ENCODE data around the gene MRPL23. TPM values are rescaled to one million over a fixed set of nuclear protein-coding genes. Genes with fewer than 3 reads are reported as not detected.
A peak's percentile ranks its signal among the peaks of the same experiment; 100 is the strongest.

The MRPL23 gene
- total RNA-seq, 2 experiments from 2014 or later: 109 to 114 TPM

DNA sequence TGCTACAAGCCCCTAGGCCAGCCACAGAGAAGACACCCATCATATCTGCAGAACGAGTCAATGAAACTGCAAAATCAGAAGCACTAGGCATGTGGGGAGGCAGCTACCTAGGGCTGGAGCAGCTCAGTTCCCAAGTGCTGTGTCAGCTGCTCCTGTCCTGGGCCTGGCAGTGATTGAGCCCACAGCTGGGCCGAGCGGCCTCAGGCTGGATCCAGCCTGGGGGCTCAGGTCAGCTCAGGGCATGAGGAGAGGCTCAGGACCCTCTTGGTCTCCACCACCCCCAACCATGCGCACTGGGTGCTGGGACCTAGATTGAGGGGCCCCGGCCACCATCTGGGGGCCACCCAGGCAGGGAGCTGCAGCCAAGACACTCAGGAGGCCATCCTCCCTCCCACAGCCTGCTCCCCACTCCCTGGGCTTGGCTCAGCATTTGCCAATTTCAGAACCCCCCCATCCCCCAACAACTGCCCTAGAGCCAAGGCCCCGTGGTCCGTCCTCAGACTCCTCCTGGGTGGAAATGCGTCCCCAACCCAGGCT lies 30.1 kb upstream of the MRPL23 start:
- peaks cover 3% of the 10 kb centered on the region for H3K9me3 Mint-ChIP-seq (ENCODE audit: low read depth)
- H3K27me3 Mint-ChIP-seq: peaks cover 4% of the 10 kb centered on the region
- H3K4me3 Mint-ChIP-seq: no peak overlapping the region
- ATAC-seq (peak; percentile 22), DNase-seq (no peak)
- CTCF ChIA-PET: interaction anchor here (1.0 to 4.0 kb wide), 5 partner anchors 27 to 223 kb away, joined by 3 to 23 read pairs (median 8); partner anchors contain the start of genes LSP1 and PRR33
- H3K36me3 Mint-ChIP-seq: peaks cover 2% of the 10 kb centered on the region
- peak overlapping the region; percentile 13 for H3K27ac Mint-ChIP-seq
- H3K4me1 Mint-ChIP-seq: peaks cover 9% of the 10 kb centered on the region

DNA sequence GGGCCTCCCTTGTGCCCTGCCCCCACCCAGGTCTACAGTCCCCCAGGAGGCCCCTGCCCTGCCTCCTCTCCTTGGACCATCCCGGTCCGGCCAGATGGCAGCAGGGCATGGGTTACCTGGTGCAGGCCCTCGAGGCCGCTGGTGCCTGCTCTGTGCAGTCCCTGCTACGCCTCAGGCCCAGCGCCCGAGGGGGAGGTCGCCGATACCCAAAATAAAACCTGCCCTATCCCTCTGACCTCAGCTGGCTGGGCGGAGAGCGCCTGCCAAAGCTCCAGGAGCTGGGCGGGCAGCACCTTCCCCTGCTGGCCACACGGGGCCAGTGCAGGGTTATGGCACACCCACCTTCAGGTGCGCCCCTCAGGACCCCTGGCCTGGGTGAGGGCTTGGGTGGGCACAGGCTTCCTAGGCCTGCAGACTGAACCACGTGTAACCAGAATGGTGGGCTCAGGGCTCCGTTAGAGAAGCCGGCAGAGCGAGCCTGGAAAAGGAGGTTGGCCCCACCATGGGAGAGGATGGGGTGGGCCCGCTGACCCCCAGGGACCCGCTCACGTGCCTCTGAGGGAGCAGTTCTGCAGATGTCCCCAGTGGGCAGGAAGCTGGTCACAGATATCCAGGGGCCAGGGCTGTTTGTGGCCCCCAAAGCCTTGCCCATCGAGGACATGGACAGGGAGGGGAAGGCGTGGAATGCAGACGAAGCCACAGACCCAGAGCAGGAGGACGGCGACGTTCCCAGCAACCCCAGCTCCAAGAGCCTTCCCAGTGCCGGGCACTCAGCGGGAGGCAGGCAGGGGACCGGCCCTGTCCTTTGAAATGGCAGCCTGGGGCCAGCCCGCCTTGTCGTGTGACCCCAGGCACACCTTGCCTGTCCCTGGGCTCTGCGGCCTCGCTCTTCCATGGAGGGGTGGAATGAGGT lies 29.4 kb upstream of the MRPL23 start:
- H3K27me3 Mint-ChIP-seq: peaks cover 4% of the 10 kb centered on the region

DNA sequence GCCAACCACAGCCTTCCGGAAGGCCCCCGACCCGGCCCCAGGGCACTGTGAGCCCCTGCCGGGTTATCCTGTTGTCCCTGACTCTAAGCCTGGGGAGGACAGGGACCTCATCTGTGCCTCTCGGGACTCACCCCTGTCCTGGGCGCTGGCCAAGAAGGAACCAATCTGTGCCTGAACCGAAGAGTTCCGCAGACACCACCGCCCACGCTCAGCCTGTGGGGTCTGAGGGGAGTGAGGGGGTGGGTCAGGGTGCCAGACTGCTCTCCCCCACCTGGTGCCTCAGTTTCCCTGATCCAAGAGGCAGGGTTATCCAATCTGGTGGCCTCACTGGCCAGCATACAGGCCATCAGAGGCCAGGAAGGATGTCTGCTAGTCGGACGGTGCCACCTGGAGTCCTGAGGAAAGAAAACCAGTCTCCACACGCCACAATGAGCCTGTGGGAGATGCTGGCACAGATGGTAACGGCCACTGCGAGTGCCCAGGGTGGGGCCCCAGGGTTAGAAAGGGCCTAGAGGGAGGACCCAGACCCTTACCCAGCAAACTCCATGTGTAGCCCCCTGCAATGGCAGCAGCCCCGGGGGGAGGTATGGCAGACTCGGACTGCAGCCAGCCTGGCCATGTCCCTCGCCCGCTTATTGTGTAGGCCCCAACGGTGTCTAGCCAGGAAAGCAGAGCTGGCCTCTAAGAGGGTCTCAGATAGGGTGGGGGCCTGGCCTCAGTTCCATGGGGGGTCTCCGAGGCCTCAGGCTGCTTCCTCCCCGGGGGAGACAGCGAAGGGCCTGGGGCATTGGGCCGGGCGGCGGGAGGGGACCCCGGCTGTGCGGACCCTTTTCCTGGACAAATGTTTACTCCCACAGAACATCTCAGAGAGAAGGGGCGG lies 28.5 kb upstream of the MRPL23 start:
- CTCF ChIA-PET: interaction anchor here (1.1 to 4.0 kb wide), 5 partner anchors 11 to 225 kb away, joined by 4 to 23 read pairs (median 8); partner anchors contain the start of gene PRR33

More for the DNA sequence above, 29.4 kb upstream of the MRPL23 start:
- no peak overlapping the region for H3K27ac Mint-ChIP-seq
- CTCF ChIA-PET: interaction anchor here (1.0 to 4.0 kb wide), 6 partner anchors 10 to 224 kb away, joined by 3 to 23 read pairs (median 6); partner anchors contain the start of genes LSP1 and PRR33
- H3K4me1 Mint-ChIP-seq: peaks cover 10% of the 10 kb centered on the region
- H3K4me3 Mint-ChIP-seq: no peak overlapping the region
- ATAC-seq (peak; percentile 2), DNase-seq (no peak)
- H3K36me3 Mint-ChIP-seq: peaks cover 2% of the 10 kb centered on the region
- H3K9me3 Mint-ChIP-seq (ENCODE audit: low read depth): peaks cover 3% of the 10 kb centered on the region

DNA sequence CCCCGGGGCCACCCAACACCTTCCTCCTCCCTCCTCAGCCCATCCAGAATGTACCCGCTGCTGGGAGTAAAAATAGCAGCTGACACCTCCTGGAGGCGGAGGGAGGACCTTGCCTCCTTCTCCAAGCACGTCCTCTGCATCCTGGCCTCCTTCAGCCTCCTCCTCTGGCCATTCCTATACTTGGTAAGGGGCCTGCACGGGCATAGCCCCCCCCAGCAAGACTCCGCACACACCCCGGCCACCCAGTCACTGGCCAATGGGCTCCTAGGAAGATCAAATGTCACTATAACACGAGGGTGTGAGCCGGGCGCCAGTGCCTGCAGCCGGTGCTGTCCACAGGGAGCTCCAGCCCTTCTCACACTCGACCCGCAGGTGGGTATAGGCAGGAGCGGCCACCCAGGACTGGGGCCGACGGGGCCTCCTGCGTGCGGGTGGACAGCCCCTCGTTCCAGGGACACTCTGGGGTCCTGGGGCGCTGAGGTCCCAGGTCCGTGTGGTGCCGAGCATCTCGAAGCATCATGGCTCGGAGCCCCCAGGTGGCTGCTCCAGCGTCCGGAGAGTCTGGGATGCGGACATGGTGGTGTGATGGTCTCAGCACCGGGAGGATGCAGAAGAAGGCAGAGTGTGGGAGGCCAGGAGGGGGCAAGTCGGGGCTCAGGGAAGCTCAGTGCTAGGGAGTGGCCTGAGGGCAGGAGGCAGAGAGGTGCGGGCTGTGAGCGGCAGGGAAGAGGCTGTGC lies 27.6 kb upstream of the MRPL23 start, which contains the start of gene TNNT3:
TNNT3 (plus strand) TSS at position 313 of the 737 bp plus-strand sequence. CDS start 3,172 bp downstream, outside the sequence.
- H3K4me1 Mint-ChIP-seq: peaks cover 12% of the 10 kb centered on the region
- no peak within 1 kb of the TSS for H3K4me3 Mint-ChIP-seq
- peaks cover 3% of the 10 kb centered on the region for H3K9me3 Mint-ChIP-seq (ENCODE audit: low read depth)
- H3K36me3 Mint-ChIP-seq: peaks cover 2% of the 10 kb centered on the region
- DNase-seq (peak; percentile 40), ATAC-seq (no peak)
- H3K27ac Mint-ChIP-seq: no peak within 1 kb of the TSS
- H3K27me3 Mint-ChIP-seq: no peaks in the 10 kb centered on the region
- CTCF ChIA-PET: interaction anchor here (0.9 to 4.0 kb wide), 6 partner anchors 29 to 267 kb away, joined by 3 to 23 read pairs (median 7); partner anchors contain the start of genes PRR33 and TNNI2

More for the DNA sequence above, 28.5 kb upstream of the MRPL23 start:
- Mint-ChIP-seq H3K36me3 (peaks cover 2% of the 10 kb centered on the region), H3K27ac (no peak overlapping the region), H3K9me3 (ENCODE audit: low read depth) (peaks cover 3% of the 10 kb centered on the region), H3K27me3 (peaks cover under 1% of the 10 kb centered on the region), H3K4me3 (no peak overlapping the region), H3K4me1 (peaks cover 12% of the 10 kb centered on the region)
- ATAC-seq (no peak), DNase-seq (peak; percentile 42)

DNA sequence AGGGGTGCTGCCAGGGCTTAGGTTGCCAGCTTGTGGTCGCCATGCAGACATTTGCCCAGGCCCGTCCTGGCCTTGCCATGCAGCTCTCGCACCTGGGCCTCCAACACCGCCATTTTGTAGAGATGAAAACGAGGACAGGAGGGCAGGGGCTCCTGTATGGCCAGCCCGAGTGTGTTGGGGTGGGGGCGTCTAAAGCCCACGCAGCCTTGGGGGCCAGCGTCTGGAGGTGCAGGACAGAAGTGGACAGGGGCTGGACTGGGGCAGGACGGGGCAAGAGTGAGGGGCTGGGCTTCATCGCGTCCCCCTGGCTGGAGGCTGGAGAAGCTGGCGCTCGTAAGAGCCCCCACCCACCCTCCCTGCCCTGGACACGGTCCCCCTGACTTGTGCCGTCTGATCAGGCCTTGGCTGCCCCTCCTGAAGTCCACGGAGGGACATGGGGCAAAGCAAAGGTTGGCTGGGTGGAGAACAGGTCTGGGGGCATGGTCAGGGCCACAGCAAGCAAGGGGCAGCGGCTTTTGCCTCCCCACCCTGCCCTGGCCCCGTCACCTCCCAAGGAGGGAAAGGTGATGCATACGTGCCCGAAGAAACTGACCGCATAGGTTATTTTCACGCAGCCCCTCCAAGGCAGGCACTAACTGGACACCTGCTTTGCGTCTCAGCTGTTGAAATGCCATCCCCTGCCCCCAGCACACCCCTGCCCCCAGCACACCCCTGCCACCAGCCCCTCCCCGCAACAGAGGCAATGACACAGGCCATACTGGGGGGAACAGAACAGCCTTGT lies 26.8 kb upstream of the MRPL23 start:
- no peaks in the 10 kb centered on the region for H3K27me3 Mint-ChIP-seq
- H3K9me3 Mint-ChIP-seq (ENCODE audit: low read depth): no peaks in the 10 kb centered on the region
- peaks cover 9% of the 10 kb centered on the region for H3K4me1 Mint-ChIP-seq
- ATAC-seq (no peak), DNase-seq (peak; percentile 39)
- H3K4me3 Mint-ChIP-seq: no peak overlapping the region
- CTCF ChIA-PET: interaction anchor here (0.9 to 3.4 kb wide), 7 partner anchors 28 to 268 kb away, joined by 3 to 23 read pairs (median 6); partner anchors contain the start of gene TNNI2
- H3K27ac Mint-ChIP-seq: no peak overlapping the region
- no peaks in the 10 kb centered on the region for H3K36me3 Mint-ChIP-seq

DNA sequence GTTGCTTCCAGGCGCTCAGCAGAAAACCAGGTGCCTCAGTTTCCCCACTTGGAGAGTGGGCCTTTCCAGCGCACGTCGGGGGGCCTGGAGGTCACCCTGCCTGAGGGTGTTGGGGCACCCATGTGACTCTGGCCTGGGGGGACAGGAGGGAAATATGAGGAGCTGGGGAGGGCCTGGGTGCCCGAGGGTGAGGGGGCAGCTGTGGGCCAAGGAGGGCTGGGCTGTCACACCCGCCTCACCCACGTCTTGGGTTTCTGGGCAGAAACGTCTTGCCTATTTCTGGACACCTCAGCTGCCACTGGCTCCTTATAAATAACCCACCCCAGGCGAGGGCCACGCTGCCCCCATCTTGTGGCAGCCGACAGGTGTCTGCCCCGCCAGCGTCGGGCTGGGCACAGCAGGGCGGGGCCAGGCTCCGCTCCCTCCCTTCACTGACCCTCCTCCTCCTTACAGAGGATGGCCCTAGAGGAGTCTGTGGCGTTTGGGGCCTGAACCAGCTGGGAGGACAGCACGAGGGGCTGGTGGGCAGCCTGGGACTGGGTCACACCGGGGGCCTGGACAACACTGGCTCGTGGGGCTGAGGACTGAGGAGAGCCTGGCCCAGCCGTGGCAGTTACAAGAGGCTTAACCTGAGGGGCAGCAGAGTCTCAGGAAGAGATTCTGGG lies 26.1 kb upstream of the MRPL23 start:
- DNase-seq: peak; percentile 36
- H3K27me3 Mint-ChIP-seq: no peaks in the 10 kb centered on the region
- CTCF ChIA-PET: interaction anchor here (1.2 to 3.4 kb wide), 4 partner anchors 13 to 88 kb away, joined by 3 to 23 read pairs (median 8); no protein-coding TSS in a partner anchor
- ATAC-seq: peak; percentile 22
- H3K4me3 Mint-ChIP-seq: no peak overlapping the region
- H3K9me3 Mint-ChIP-seq (ENCODE audit: low read depth): no peaks in the 10 kb centered on the region
- peaks cover 4% of the 10 kb centered on the region for H3K4me1 Mint-ChIP-seq
- H3K36me3 Mint-ChIP-seq: no peaks in the 10 kb centered on the region
- H3K27ac Mint-ChIP-seq: no peak overlapping the region

DNA sequence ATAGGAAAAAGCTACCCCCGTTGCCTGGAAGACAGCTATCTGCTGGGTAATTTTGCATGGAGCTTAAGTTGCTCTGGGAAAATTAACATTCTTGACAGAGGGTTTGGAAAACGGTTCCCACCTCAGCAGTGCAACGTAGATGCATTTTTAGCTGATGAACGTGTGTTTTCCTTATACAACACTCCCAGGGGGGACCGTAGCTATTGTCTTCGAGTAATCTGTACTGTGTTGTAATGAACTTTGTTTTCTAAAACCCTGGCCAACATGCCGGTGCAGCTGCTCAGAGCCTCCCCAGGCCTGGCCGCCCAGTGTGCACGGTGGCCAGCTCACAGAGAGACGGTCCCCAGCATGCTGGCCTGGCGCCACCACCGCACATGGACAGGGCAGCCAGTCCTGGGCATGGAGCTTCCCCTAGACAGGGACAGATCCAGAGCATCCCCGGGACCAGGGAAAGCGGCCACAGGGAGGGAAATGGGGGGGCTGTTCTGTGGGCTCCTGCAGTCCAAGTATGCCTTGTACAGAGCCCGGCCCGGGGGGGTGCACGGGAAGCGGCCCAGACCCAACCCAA lies 25.5 kb upstream of the MRPL23 start:
- Mint-ChIP-seq H3K4me1 (peaks cover 3% of the 10 kb centered on the region), H3K4me3 (no peak overlapping the region), H3K27ac (no peak overlapping the region), H3K9me3 (ENCODE audit: low read depth) (no peaks in the 10 kb centered on the region), H3K27me3 (no peaks in the 10 kb centered on the region), H3K36me3 (no peaks in the 10 kb centered on the region)
- DNase-seq (peak; percentile 37), ATAC-seq (no peak)
- CTCF ChIA-PET: interaction anchor here (1.1 to 3.4 kb wide), 5 partner anchors 13 to 89 kb away, joined by 3 to 23 read pairs (median 5); no protein-coding TSS in a partner anchor

DNA sequence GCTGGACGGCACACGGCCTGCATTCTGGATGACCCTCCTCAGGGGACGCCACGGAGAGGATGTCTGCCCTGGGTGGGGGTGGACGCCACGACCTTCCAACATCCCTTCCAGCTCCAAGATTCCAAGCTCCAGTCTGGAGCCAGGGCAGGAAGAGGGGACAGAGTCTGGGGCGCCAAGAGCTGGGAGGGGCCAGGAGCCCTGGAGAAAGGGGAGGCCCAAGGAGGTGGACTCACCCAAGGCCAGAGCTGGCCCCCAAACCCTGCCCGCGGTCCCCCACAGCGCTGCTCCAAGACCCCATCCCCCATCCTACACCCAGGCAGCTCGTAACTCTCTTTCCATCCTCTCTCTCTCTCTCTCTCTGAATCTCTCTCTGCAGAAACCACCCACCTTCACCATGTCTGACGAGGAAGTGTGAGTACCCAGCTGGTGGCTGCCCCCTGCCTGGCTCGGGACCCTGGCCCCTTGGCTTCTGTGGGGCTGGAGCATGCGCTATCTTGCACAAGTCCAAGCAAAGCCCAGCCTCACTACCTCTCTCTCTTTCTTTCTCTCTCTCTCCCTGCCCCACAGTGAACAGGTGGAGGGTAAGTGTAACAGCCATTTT lies 24.6 kb upstream of the MRPL23 start:
- CTCF ChIA-PET: interaction anchor here (1.1 to 3.4 kb wide), 4 partner anchors 26 to 90 kb away, joined by 3 to 23 read pairs (median 8); no protein-coding TSS in a partner anchor
- H3K27me3 Mint-ChIP-seq: no peaks in the 10 kb centered on the region
- no peak for ATAC-seq
- no peak overlapping the region for H3K4me3 Mint-ChIP-seq
- H3K27ac Mint-ChIP-seq: no peak overlapping the region
- H3K36me3 Mint-ChIP-seq: no peaks in the 10 kb centered on the region
- H3K4me1 Mint-ChIP-seq: peaks cover 3% of the 10 kb centered on the region
- no peaks in the 10 kb centered on the region for H3K9me3 Mint-ChIP-seq (ENCODE audit: low read depth)
- no peak for DNase-seq

DNA sequence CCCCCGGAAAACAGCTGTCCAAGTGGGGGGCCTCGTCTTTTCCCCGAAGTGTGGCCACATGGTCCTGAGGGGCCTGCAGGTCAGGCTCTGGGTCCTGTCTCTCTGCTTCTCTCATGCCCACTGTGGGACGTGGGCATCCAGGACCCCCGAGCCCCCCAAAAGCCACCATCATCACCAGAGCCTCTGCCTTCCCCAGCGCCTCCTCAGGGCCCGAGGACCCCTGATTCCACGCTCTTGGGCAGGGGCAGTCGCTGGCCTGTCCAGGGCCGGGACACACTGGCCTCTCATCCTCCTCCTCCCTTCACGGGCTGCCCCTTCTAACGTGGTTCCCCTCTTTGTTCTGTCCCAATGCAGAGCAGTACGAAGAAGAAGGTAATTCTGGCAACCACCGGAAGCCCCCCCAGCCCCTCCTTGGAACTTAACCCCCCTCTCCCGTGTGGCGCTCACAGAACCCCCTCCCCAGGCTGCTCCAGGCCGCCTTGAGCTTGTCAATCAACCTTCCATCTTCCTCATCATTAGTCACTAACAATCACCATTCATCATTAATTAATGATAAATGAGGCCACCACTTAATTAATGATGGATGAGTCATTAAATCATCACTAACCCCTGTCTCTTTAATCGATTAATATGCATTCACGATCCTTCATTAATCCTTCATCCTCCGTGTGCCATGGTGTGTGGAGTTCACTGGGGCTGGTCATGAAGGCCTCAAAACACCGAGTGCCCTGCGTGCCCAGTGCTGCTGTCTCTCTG lies 23.8 kb upstream of the MRPL23 start:
- Mint-ChIP-seq H3K4me1 (peaks cover 3% of the 10 kb centered on the region), H3K27me3 (no peaks in the 10 kb centered on the region), H3K9me3 (ENCODE audit: low read depth) (no peaks in the 10 kb centered on the region), H3K36me3 (no peaks in the 10 kb centered on the region), H3K27ac (no peak overlapping the region), H3K4me3 (no peak overlapping the region)
- CTCF ChIA-PET: interaction anchor here (1.1 kb wide), 1 partner anchor 36 kb away, joined by 3 read pairs; no protein-coding TSS in a partner anchor
- ATAC-seq (no peak), DNase-seq (no peak)

DNA sequence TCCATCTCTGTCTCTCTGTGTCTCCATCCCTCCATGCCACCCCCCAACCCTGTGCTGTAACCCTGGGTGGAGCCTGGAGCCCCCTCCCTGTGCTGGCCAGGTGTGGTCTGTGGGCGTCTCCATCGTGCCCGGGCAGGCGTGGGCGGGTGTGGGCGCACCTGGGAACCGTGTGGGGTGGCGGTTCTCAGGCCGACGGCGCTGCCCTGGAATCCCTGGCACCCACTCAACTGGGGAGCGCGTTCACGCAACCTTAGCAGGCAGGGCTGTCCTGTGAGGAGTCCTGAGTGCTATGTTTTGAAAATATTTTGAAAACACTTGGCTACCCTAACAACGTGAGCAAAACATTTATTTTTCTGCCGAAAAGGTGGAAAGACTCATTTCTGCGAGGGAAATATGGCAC lies 23.0 kb upstream of the MRPL23 start:
- no peak for ATAC-seq
- H3K4me1 Mint-ChIP-seq: peaks cover 3% of the 10 kb centered on the region
- no peak for DNase-seq
- H3K27me3 Mint-ChIP-seq: no peaks in the 10 kb centered on the region
- H3K4me3 Mint-ChIP-seq: no peak overlapping the region
- no peaks in the 10 kb centered on the region for H3K9me3 Mint-ChIP-seq (ENCODE audit: low read depth)
- H3K36me3 Mint-ChIP-seq: no peaks in the 10 kb centered on the region
- H3K27ac Mint-ChIP-seq: no peak overlapping the region
- CTCF ChIA-PET: no interaction called here
